Measurements from ENCODE around the gene FITM2. TPM values are rescaled to one million over a fixed set of nuclear protein-coding genes. Genes with fewer than 3 reads are reported as not detected.
"Not testable (repeated sequence)": the region's sequence is repeated elsewhere in the genome, so short reads cannot be mapped to it uniquely, and the experiment has no call there.

Gene FITM2
- total RNA-seq (2014; rRNA removed; shearing (Covaris generic)) = 4.6 and 7.4 TPM in 2 replicates

- DNase-seq (ENCODE audit: low read depth) = peak; percentile 97
Measured at GRCh38 chr20:44310664-44311639, at the start of gene FITM2. FITM2 (minus strand) TSS chr20:44311202; CDS start chr20:44311148, 54 bp downstream.

- no peak for DNase-seq (ENCODE audit: low read depth)
Measured at GRCh38 chr20:44360221-44360620, 49.2 kb upstream of the FITM2 start.

GRCh38 chr20:44358776-44359175, 47.8 kb upstream of the FITM2 start:
- DNase-seq (ENCODE audit: low read depth) = no peak

GRCh38 chr20:44357555-44358125, 46.6 kb upstream of the FITM2 start:
- DNase-seq (ENCODE audit: low read depth) = no peak

- DNase-seq (ENCODE audit: low read depth) = no peak
Measured at GRCh38 chr20:44357020-44357419, 46.0 kb upstream of the FITM2 start.

- DNase-seq (ENCODE audit: low read depth) = no peak
Measured at GRCh38 chr20:44356353-44356723, 45.3 kb upstream of the FITM2 start.

GRCh38 chr20:44355498-44356352, 44.7 kb upstream of the FITM2 start, which contains the start of gene HNF4A:
HNF4A (plus strand) TSS chr20:44355699; CDS start chr20:44355805, 106 bp downstream.
- no peak for DNase-seq (ENCODE audit: low read depth)

GRCh38 chr20:44354979-44355497, 44.0 kb upstream of the FITM2 start:
- no peak for DNase-seq (ENCODE audit: low read depth)

- DNase-seq (ENCODE audit: low read depth) = no peak
Measured at GRCh38 chr20:44350567-44350966, 39.6 kb upstream of the FITM2 start.

GRCh38 chr20:44349349-44349748, 38.3 kb upstream of the FITM2 start:
- no peak for DNase-seq (ENCODE audit: low read depth)

GRCh38 chr20:44348168-44348659, 37.2 kb upstream of the FITM2 start:
- DNase-seq (ENCODE audit: low read depth) = no peak

- DNase-seq (ENCODE audit: low read depth) = not testable (repeated sequence)
Measured at GRCh38 chr20:44345941-44346340, 34.9 kb upstream of the FITM2 start.

GRCh38 chr20:44345147-44345546, 34.1 kb upstream of the FITM2 start:
- DNase-seq (ENCODE audit: low read depth) = no peak

- no peak for DNase-seq (ENCODE audit: low read depth)
Measured at GRCh38 chr20:44344723-44345122, 33.7 kb upstream of the FITM2 start.

GRCh38 chr20:44343162-44343675, 32.2 kb upstream of the FITM2 start:
- no peak for DNase-seq (ENCODE audit: low read depth)

GRCh38 chr20:44342248-44342647, 31.2 kb upstream of the FITM2 start:
- peak; percentile 51 for DNase-seq (ENCODE audit: low read depth)

- DNase-seq (ENCODE audit: low read depth) = no peak
Measured at GRCh38 chr20:44336725-44337380, 25.9 kb upstream of the FITM2 start, which contains the start of gene R3HDML. R3HDML (plus strand) TSS chr20:44337043; CDS start chr20:44337158, 115 bp downstream.

GRCh38 chr20:44336086-44336485, 25.1 kb upstream of the FITM2 start:
- DNase-seq (ENCODE audit: low read depth) = no peak

- no peak for DNase-seq (ENCODE audit: low read depth)
Measured at GRCh38 chr20:44335675-44336074, 24.7 kb upstream of the FITM2 start.

GRCh38 chr20:44334709-44335108, 23.7 kb upstream of the FITM2 start:
- no peak for DNase-seq (ENCODE audit: low read depth)

- DNase-seq (ENCODE audit: low read depth) = no peak
Measured at GRCh38 chr20:44334306-44334705, 23.3 kb upstream of the FITM2 start.
